Adipose tissue (tissue), 3 donors: ENCODE measurements around the gene LMNTD2. TPM values are rescaled to one million over a fixed set of nuclear protein-coding genes. Genes with fewer than 3 reads are reported as not detected.

Experiments
- H3K27ac ChIP-seq: one replicate; pipeline ENCODE4 v1.5.1; 2013; ENCODE audit warnings: low read depth, low read length
- WGBS, 3 donors: extraction: QIAGEN DNeasy Blood & Tissue Kit; methylation state at CpG; one replicate each; pipeline ENCODE4 v1.1.7; 2013; 5-methylcytosine and 5-hydroxymethylcytosine counted together
- polyA plus RNA-seq, 3 donors: library from polyadenylated mRNA; stranded (reverse); fragments of 200-250 nt; gene quantifications; one replicate each; pipeline ENCODE4 v1.2.3, GENCODE V29; 2013
- donor health status: healthy with polysubstance abuse.
- donor health status: Bipolar disorder and iron deficiency.
- donor health status: healthy.

Gene LMNTD2
- polyA plus RNA-seq, 3 donors = 1.2 to 5.2 (median 1.9) TPM

DNA sequence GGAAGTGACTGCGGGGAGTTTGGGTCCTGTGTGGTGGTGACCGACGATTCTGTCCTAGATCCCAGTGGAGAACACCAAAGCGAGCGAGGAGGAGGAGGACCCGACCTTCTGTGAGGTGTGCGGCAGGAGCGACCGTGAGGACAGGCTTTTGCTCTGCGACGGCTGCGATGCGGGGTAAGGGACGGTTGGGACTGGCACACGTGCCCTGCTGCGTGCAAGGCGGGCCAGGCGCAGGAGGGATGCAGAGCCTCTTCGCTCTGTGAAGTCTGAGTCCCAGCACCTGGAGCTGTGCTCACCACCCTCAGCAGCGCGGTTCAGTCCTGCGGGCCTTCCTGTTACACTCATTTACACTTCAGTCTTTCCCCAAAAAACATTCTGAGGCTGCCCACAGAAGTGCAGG lies 32.0 kb upstream of the LMNTD2 start:
- H3K27ac ChIP-seq = no peak overlapping the region
- WGBS, 3 donors = 95 to 97% (median 96%) methylated on average over 22 of the region's 22 CpGs

- no peak overlapping the region for H3K27ac ChIP-seq
- 76 to 89% (median 79%) methylated on average over 11 of the region's 11 CpGs for WGBS, 3 donors
Measured at GRCh38 chr11:590997-591396, 30.5 kb upstream of the LMNTD2 start.

- 93 to 96% (median 94%) methylated on average over 26 of the region's 26 CpGs for WGBS, 3 donors
- H3K27ac ChIP-seq = no peak overlapping the region
Measured at GRCh38 chr11:589798-590197, 29.3 kb upstream of the LMNTD2 start.

- H3K27ac ChIP-seq = no peak overlapping the region
- 32 to 75% (median 53%) methylated on average over 6 of the region's 6 CpGs for WGBS, 3 donors
Measured at GRCh38 chr11:587978-588380, 27.4 kb upstream of the LMNTD2 start.

GRCh38 chr11:587546-587945 lies 27.0 kb upstream of the LMNTD2 start:
- 81 to 85% (median 84%) methylated on average over 8 of the region's 8 CpGs for WGBS, 3 donors
- no peak overlapping the region for H3K27ac ChIP-seq

DNA sequence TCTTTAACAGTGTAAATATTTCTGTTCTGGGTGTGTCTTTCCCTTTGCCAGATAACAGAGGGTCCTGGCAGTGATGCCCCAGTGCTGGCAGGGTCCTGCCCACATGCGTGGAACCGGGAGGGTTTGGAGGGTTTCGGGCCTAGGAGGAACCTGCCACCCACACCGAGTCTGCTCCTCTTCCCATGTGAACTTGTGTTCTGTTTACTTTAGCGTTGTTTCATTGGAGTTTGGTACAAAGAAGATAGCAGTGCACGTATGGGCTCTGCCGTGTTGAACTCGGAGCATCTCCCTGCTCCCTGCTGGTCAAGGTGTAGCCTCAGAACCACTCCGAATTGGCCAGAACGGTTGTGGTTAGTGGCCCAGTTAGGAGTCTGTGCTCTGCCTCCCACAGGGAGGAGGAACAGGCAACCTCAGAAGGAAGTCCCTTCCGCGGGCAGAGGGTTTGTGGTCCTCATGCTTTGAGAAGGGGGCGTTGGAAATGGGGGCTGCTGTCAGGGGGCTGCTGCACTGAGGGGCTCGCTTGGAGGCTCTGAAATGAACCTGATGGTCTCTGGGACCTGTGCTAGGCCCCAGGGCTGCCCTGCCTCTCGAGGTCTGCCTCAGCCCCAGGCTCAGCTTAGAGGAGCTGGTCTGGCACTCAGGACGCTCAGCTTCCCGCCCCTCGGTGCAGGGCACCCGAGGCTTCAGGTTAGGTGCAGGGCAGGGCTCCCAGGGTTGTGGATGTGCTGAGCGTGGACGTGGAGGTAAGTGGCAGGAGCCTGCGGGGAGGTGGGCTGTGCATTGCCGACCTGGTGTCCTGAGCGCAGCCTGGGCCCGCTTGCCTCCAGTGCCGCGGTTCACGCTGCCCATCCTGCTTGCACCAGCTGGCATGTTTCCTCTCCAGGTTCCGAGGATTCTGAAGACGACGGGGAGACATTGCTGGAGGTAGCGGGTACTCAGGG lies 26.1 kb upstream of the LMNTD2 start:
- WGBS, 3 donors = 84 to 88% (median 87%) methylated on average over 32 of the region's 32 CpGs

GRCh38 chr11:584287-584686 lies 23.7 kb upstream of the LMNTD2 start:
- 92 to 97% (median 95%) methylated on average over 10 of the region's 10 CpGs for WGBS, 3 donors
- H3K27ac ChIP-seq = no peak overlapping the region

More for the DNA sequence above, 26.1 kb upstream of the LMNTD2 start:
- H3K27ac ChIP-seq = no peak overlapping the region

DNA sequence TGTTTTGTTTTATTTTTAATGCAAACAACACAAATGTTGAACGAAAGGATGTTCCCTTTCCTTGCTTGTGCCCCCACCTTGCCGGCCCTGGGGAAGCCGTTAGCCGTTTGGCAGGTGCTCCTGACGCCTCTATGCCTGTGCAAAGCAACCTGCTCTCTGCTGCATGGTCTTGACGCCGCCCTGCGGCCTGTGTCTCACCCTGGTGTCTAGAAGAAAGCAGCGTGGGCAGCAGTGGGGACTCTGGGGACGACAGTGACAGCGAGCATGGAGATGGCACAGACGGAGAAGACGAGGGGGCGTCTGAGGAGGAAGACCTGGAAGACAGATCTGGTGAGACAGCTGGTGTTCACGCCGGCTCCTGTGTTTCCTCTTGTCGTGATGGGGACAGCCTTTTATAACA lies 21.2 kb upstream of the LMNTD2 start:
- WGBS, 3 donors = 74 to 87% (median 84%) methylated on average over 17 of the region's 17 CpGs
- H3K27ac ChIP-seq = no peak overlapping the region

- 76 to 83% (median 77%) methylated on average over 14 of the region's 14 CpGs for WGBS, 3 donors
- H3K27ac ChIP-seq = no peak overlapping the region
Measured at GRCh38 chr11:581342-581741, 20.8 kb upstream of the LMNTD2 start.

- WGBS, 3 donors = 37 to 84% (median 75%) methylated on average over 20 of the region's 20 CpGs
- no peak overlapping the region for H3K27ac ChIP-seq
Measured at GRCh38 chr11:579830-580601, 19.5 kb upstream of the LMNTD2 start.

DNA sequence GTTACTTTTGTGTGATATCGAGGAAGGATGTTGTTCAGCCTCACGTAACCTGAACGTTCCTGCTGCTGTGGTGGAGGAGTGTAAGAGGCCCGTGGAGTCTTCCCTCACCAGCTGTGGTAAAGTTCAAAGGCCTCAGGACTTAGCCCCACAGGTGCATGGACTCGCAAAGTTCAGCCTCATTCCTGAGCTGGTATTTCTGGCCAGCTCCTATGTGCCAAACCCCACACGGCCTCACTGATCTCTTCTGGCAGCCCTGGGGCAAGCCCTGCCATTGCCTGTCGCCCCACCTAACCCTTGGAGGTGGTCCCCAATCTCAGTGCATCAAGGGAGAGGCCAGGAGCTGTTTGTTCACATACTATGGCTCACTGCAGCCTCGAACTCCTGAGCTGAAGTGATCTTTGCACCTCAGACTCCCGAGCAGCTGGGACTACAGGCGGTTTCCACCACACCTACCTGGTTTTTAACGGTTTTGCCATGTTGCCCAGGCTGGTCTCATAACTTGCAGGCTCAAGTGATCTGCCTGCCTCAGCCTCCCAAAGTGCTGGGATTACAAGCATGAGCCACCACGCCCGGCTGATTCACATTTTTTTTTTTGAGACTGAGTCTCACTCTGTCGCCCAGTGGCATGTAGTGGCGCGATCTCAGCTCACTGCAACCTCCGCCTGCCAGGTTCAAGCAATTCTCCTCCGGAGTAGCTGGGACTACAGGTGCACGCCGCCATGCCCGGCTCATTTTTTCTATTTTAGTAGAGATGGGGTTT lies 17.9 kb upstream of the LMNTD2 start:
- no peak overlapping the region for H3K27ac ChIP-seq
- WGBS, 3 donors = 60 to 78% (median 74%) methylated on average over 21 of the region's 21 CpGs

- 35 to 66% (median 62%) methylated on average over 6 of the region's 6 CpGs for WGBS, 3 donors
- no peak overlapping the region for H3K27ac ChIP-seq
Measured at GRCh38 chr11:577611-577894, 17.0 kb upstream of the LMNTD2 start.

DNA sequence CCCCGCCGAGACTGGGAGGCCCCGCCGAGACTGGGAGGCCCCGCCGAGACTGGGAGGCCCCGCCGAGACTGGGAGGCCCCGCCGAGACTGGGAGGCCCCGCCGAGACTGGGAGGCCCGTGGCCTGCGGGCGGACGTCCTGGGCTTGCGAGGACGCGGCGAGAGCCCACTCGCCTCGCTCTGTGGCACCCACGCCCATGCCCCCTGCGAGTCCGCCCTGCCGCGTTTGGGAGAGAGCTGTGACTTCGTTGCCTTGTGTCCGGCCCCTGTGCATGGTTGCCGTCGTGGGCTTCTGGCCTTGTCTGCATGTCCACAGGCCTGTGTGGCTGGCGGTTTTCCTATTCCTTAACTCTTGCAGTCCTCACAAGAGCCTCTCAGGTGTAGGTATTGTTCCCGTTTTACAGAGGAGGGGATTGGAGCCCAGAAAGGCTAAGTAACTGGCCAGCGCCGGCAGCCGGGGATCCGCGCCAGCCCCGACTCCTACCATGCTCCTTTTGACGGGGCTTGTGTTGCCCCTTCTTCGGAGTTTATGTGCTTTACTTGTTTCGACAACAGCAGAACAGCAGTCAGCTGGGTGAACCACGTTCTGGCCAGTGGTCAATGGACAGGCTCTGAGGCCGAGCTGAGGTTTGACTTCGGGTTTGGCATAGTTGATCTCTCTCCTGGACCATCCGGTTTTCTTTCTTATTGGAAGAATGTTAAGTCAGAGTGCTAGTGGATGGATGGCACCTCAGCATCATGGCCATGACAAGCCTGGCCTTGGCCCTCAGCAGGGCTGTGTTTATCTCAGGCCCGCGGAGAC lies 16.5 kb upstream of the LMNTD2 start:
- no peak overlapping the region for H3K27ac ChIP-seq
- WGBS, 3 donors = 2 to 6% (median 5%) methylated on average over 38 to 44 of the region's 48 CpGs

GRCh38 chr11:575996-576768 lies 15.6 kb upstream of the LMNTD2 start, which contains the start of gene PHRF1:
Gene PHRF1 (plus strand): TSS chr11:576470. CDS start chr11:581513, 5,043 bp downstream.
- 0 to 1% (median 1%) methylated on average over 62 to 97 of the region's 99 CpGs for WGBS, 3 donors
- H3K27ac ChIP-seq = peak within 1 kb of the TSS; percentile 74

DNA sequence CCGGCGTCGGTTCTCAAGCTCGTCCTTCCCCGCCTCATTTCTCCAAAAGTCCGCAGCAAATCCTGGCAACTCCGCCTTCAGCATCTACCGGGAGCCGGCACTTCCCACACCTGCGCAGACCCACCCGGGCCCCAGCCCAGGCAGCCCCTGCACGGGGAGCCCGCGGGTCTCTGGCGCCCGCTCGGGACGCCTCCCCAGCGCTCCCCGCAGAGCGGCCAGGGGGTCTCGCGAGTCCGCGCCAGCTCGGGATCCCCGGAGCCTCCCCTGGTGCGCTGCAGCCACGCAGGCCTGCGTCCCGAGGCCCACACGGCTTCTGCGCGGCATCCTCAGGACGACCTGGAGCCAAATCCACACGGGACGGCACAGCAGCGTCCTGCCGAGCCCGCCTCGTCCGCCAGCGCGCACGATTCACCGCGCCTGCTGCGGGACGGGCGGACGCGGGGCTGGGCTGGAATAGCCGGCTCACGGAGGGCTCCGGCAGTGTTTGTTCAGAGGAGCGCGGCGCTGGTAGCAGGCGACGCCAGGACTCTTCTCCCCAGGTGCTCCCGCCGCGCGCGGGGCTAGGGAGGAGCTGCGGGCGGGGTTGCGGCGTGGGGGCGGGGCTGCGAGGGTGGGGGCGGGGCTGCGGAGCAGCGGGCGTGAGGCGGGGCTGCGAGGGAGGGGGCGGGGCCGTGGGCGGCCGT lies 14.9 kb upstream of the LMNTD2 start:
- WGBS, 3 donors = 0 to 1% (median 1%) methylated on average over 69 to 78 of the region's 81 CpGs
- no peak overlapping the region for H3K27ac ChIP-seq

DNA sequence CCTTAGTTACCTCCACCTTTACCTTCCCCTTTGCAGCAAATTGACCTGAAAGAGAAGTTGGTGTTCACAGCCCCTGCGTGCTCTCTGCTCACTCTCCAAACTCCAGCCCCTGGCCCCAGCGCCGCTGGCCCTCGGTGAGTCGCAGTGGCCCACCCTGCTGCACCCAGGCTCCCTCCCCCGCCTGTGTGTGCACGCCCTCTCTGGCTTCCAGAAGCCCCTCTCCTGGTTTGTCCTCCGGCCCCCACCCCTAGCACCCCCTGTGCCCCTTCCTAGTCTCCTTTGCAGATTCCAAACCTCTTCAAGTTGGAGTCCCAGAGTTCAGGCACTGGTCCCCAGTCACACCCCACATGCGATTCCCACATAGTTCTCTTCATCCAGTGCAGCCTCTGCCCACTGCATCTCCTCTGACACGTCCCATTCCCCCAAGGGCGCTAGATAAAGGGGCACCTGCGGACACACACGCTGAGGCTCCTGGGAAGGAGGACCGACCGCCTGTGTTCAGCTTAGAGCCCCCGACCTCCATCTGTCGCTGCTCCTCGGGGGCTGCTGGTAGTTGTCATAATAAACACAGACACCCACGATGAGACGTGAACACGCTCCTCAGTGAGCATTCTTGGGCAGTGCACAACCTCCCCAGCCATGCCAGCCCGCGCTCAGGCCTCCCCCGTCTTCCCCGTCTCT lies 14.2 kb upstream of the LMNTD2 start:
- H3K27ac ChIP-seq = no peak overlapping the region
- WGBS, 3 donors = 20 to 28% (median 21%) methylated on average over 23 to 25 of the region's 25 CpGs
